ENCODE measurements around the gene GPR155. TPM values are rescaled to one million over a fixed set of nuclear protein-coding genes. Genes with fewer than 3 reads are reported as not detected.

Gene GPR155
- polyA plus RNA-seq, 1 donor (not counting 4 experiments of a cell fraction or from before 2014, with no cell fraction given), result 15.7 TPM

GRCh38 chr2:174383796-174384195, 103.0 kb downstream of the GPR155 start:
- dilution Hi-C loops (cut with MboI; ENCODE audit: extremely low pct_ligation_motif_present, low sequenced_read_pairs), result no loop called here
- Histone ChIP-seq H2AFZ (ENCODE audit: control insufficient read depth, low read length) (no peak overlapping the region), H3K9me3 (ENCODE audit: control insufficient read depth, low read depth, low read length) (no peaks in the 10 kb centered on the region), H3K4me1 (ENCODE audit: control insufficient read depth, extremely low read depth, insufficient read depth, low read length) (no peaks in the 10 kb centered on the region), H4K20me1 (ENCODE audit: control insufficient read depth, extremely low read depth, insufficient read depth, low read length) (no peaks in the 10 kb centered on the region), H3K36me3 (ENCODE audit: control insufficient read depth in 2 of 2, extremely low read depth in 1 of 2, insufficient read depth in 2 of 2, low read length in 2 of 2) (peaks cover 8% of the 10 kb centered on the region in 2 experiments), H3K27ac (ENCODE audit: control insufficient read depth, insufficient read depth, low read length) (no peak overlapping the region), H3K9ac (ENCODE audit: control insufficient read depth, extremely low read depth, insufficient read depth, low read length) (no peak overlapping the region), H3K4me3 (ENCODE audit: control insufficient read depth in 2 of 3, extremely low read depth in 1 of 3, insufficient read depth in 2 of 3, low read depth in 1 of 3, low read length in 3 of 3) (no peak overlapping the region), H3K27me3 (ENCODE audit: control insufficient read depth, extremely low read depth, insufficient read depth, low read length) (no peaks in the 10 kb centered on the region), H3K79me2 (ENCODE audit: control insufficient read depth, insufficient read depth, low read length) (no peaks in the 10 kb centered on the region), H3K4me2 (ENCODE audit: control insufficient read depth, extremely low read depth, insufficient read depth, low read depth, low read length) (no peak overlapping the region), H3K9me1 (ENCODE audit: control insufficient read depth, extremely low read depth, insufficient read depth, low read length) (no peaks in the 10 kb centered on the region)
- no peak for DNase-seq (ENCODE audit: low read depth, low spot score)
- TF ChIP-seq EZH2 (IDR thresholded peaks at IDR 0.05; ENCODE audit: low read length) (no peak), CTCF (optimal IDR thresholded peaks at IDR 0.05 in 1 of 3, IDR thresholded peaks at IDR 0.05 in 1 of 3, conservative IDR thresholded peaks at IDR 0.05 in 1 of 3; ENCODE audit: extremely low read depth in 1 of 3, insufficient read depth in 2 of 3, low read length in 3 of 3) (no peak)
- FAIRE-seq, result no peak

Other genes with a start within 250 kb of the GPR155 start
- 101 to 217 TPM (median 138 TPM) in 3 replicates for gene OLA1, start 238.5 kb downstream of the GPR155 start, polyA plus RNA-seq
- not detected in 3 replicates for gene SP9, start 152.1 kb downstream of the GPR155 start, polyA plus RNA-seq
- gene SCRN3, start 91.3 kb downstream of the GPR155 start, polyA plus RNA-seq, result 12.8 to 18.6 TPM (median 13.9 TPM) in 3 replicates
- 0.09 to 0.32 TPM (median 0.16 TPM) in 3 replicates for gene WIPF1, start 110.8 kb upstream of the GPR155 start, polyA plus RNA-seq

All from keratinocyte (primary cell).